Fibroblast of lung (primary cell): ENCODE measurements around the gene COL5A3. TPM values are rescaled to one million over a fixed set of nuclear protein-coding genes. Genes with fewer than 3 reads are reported as not detected.

ENCODE experiments used
- DNase-seq, 2 donors: peaks; one replicate each; pipeline versions ENCODE4 v3.0.0 to v3.0.0-alpha.2; 2010; ENCODE audit warnings: low read depth in 2 of 2
- H2AFZ ChIP-seq: 2 replicates; pipeline ENCODE4 v1.5.1; 2012; ENCODE audit warnings: low read length, control low read depth, inconsistent platforms
- H3K27ac ChIP-seq: 2 replicates; pipeline ENCODE4 v1.5.1; 2011; ENCODE audit warnings: low read length, control low read depth; ENCODE audit not compliant: insufficient read depth
- H3K27me3 ChIP-seq: 2 replicates; pipeline ENCODE4 v1.5.1; 2011; ENCODE audit warnings: mild to moderate bottlenecking, low read length; ENCODE audit not compliant: control insufficient read depth, insufficient read depth
- H3K36me3 ChIP-seq: 2 replicates; pipeline ENCODE4 v1.5.1; 2011; ENCODE audit warnings: low read length; ENCODE audit not compliant: control insufficient read depth, insufficient read depth
- H3K4me1 ChIP-seq: 2 replicates; pipeline ENCODE4 v1.5.1; 2011; ENCODE audit warnings: low read length; ENCODE audit not compliant: control insufficient read depth, insufficient read depth; ENCODE audit errors: extremely low read depth
- H3K4me2 ChIP-seq: 2 replicates; pipeline ENCODE4 v1.5.1; 2011; ENCODE audit warnings: low read length, control low read depth; ENCODE audit not compliant: insufficient read depth; ENCODE audit errors: extremely low read depth
- H3K4me3 ChIP-seq, 4 experiments: fragments of 200-600 bp in 1 of 4; sonication (generic) in 1 of 4; replicated peaks in 1 of 4; 2 replicates each; pipeline ENCODE4 v1.5.1; 2011 to 2016; ENCODE audit warnings: low read length in 4 of 4, low read depth in 3 of 4, mild to moderate bottlenecking in 3 of 4, control low read depth in 2 of 4, inconsistent platforms in 1 of 4, mixed read lengths in 1 of 4; ENCODE audit not compliant: insufficient read depth in 1 of 4; ENCODE audit errors: control extremely low read depth in 1 of 4
- H3K79me2 ChIP-seq: 2 replicates; pipeline ENCODE4 v1.5.1; 2012; ENCODE audit warnings: mild to moderate bottlenecking, low read length, inconsistent platforms; ENCODE audit not compliant: control insufficient read depth, insufficient read depth
- H3K9ac ChIP-seq: 2 replicates; pipeline ENCODE4 v1.5.1; 2011; ENCODE audit warnings: mild to moderate bottlenecking, low read length, control low read depth; ENCODE audit not compliant: insufficient read depth
- H3K9me3 ChIP-seq: 2 replicates; pipeline ENCODE4 v1.5.1; 2012; ENCODE audit warnings: low read depth, low read length; ENCODE audit not compliant: control insufficient read depth, insufficient read depth
- H4K20me1 ChIP-seq: 2 replicates; pipeline ENCODE4 v1.5.1; 2011; ENCODE audit warnings: low read length; ENCODE audit not compliant: control insufficient read depth, insufficient read depth; ENCODE audit errors: extremely low read depth
- EZH2 ChIP-seq: IDR thresholded peaks from 2 replicates; pipeline ENCODE4 v1.5.1; 2012; ENCODE audit warnings: low read length, control low read depth, mild to moderate bottlenecking; ENCODE audit errors: missing control alignments
- polyA plus RNA-seq, 2 donors: library from polyadenylated mRNA; depleted of rRNA in 1 of 2; stranded (reverse) in 1 of 2; unstranded in 1 of 2; fragments of >200 nt; gene quantifications; 2 replicates each; pipeline ENCODE4 v1.2.1, GENCODE V29; 2011 to 2012; ENCODE audit warnings: missing spikeins in 1 of 2
- total RNA-seq: library from RNA; depleted of rRNA; stranded (reverse); fragments of >200 nt; gene quantifications from 2 replicates; pipeline ENCODE4 v1.2.1, GENCODE V29; 2014
- TF ChIP-seq, protein P1 (sequence below), 2 donors: IDR thresholded peaks in 1 of 2; conservative IDR thresholded peaks in 1 of 2; 1 replicate in 1 of 2; 2 replicates in 1 of 2; pipeline ENCODE4 v1.5.1; 2011 to 2012; ENCODE audit warnings: low read length in 2 of 2, control low read depth in 1 of 2, inconsistent platforms in 1 of 2, low read depth in 1 of 2, mild to moderate bottlenecking in 1 of 2

The COL5A3 gene
- total and polyA plus RNA-seq, 2 donors (not counting 1 experiment from before 2014, with no cell fraction given): 1.2 to 33.7 TPM

DNA sequence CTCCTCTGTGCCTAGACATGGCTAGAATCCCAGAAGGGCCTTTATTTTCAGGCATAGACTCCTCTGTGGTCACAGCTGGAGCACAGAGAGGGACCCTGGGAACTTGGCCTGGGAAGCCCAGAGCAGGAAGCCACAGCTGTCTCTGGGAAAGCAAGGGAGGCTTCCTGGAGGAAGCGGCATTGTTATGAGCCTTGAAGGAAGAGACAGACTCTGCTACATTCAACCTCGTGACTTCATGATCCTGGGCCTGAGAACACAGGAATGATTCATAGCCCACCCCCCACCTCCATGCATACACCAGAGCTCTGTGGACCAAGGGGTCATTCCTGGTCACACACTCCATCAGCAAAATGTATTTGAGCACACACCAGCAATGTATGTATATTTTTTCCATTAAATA, 11.6 kb upstream of the COL5A3 start:
- H3K4me3 ChIP-seq: no peak overlapping the region
- no peak for DNase-seq
- H3K27ac ChIP-seq: no peak overlapping the region
- no peaks in the 10 kb centered on the region for H4K20me1 ChIP-seq
- H2AFZ ChIP-seq: no peak overlapping the region
- H3K9ac ChIP-seq: no peak overlapping the region
- no peak for TF ChIP-seq EZH2
- TF ChIP-seq, protein P1, sequence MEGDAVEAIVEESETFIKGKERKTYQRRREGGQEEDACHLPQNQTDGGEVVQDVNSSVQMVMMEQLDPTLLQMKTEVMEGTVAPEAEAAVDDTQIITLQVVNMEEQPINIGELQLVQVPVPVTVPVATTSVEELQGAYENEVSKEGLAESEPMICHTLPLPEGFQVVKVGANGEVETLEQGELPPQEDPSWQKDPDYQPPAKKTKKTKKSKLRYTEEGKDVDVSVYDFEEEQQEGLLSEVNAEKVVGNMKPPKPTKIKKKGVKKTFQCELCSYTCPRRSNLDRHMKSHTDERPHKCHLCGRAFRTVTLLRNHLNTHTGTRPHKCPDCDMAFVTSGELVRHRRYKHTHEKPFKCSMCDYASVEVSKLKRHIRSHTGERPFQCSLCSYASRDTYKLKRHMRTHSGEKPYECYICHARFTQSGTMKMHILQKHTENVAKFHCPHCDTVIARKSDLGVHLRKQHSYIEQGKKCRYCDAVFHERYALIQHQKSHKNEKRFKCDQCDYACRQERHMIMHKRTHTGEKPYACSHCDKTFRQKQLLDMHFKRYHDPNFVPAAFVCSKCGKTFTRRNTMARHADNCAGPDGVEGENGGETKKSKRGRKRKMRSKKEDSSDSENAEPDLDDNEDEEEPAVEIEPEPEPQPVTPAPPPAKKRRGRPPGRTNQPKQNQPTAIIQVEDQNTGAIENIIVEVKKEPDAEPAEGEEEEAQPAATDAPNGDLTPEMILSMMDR (conservative IDR thresholded peaks at IDR 0.05 in 1 of 2, IDR thresholded peaks at IDR 0.05 in 1 of 2; ENCODE audit: low read depth in 1 of 2, low read length in 2 of 2): no peak
- H3K4me2 ChIP-seq: no peak overlapping the region
- H3K79me2 ChIP-seq: no peaks in the 10 kb centered on the region
- H3K27me3 ChIP-seq: no peaks in the 10 kb centered on the region
- no peaks in the 10 kb centered on the region for H3K9me3 ChIP-seq
- H3K4me1 ChIP-seq: peaks cover 4% of the 10 kb centered on the region
- H3K36me3 ChIP-seq: no peaks in the 10 kb centered on the region

DNA sequence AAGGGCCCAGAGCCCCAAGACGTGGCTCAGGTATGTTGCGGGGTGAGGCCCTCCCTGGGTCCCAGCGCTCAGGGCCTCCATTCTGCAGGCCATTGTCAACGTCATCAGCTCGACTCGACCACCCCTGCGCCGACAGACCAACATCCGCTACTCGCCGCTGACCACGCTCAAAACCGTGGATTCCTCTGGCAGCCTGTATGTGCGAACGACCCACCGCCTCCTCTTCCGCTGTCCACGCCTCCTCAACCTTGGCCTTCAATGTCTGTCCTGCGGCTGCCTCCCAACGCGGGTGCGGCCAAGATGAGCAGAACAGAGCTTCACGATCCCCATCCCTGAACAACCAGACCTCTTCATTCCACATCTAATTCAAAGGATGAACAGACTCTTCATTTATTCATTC, 11.1 kb upstream of the COL5A3 start:
- no peak overlapping the region for H2AFZ ChIP-seq
- no peaks in the 10 kb centered on the region for H4K20me1 ChIP-seq
- TF ChIP-seq EZH2: no peak
- TF ChIP-seq, protein P1 (conservative IDR thresholded peaks at IDR 0.05 in 1 of 2, IDR thresholded peaks at IDR 0.05 in 1 of 2; ENCODE audit: low read depth in 1 of 2, low read length in 2 of 2): no peak

DNA sequence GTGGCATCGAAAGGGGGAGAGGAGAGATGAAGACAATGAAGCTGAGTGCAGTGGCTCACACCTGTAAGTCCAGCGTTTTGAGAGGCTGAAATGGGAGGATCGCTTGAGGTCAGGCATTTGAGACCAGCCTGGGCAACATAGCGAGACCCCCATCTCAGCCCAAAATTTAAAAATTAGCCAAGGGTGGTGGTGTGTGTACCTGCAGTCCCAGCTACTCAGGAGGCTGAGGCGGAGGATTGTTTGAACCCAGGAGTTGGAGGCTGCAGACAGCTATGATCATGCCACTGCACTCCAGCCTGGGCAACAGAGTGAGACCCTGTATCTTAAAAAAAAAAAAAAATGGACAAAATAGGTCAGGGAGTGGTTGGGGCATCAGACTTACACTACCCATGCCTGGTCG, 10.5 kb upstream of the COL5A3 start:
- H3K4me1 ChIP-seq: peaks cover 4% of the 10 kb centered on the region
- no peak for DNase-seq
- no peaks in the 10 kb centered on the region for H3K36me3 ChIP-seq
- no peaks in the 10 kb centered on the region for H4K20me1 ChIP-seq
- H3K27ac ChIP-seq: no peak overlapping the region
- H2AFZ ChIP-seq: no peak overlapping the region
- no peak overlapping the region for H3K4me2 ChIP-seq
- no peaks in the 10 kb centered on the region for H3K27me3 ChIP-seq
- H3K4me3 ChIP-seq: no peak overlapping the region
- no peaks in the 10 kb centered on the region for H3K9me3 ChIP-seq
- no peaks in the 10 kb centered on the region for H3K79me2 ChIP-seq
- H3K9ac ChIP-seq: no peak overlapping the region
- TF ChIP-seq, protein P1 (conservative IDR thresholded peaks at IDR 0.05 in 1 of 2, IDR thresholded peaks at IDR 0.05 in 1 of 2; ENCODE audit: low read depth in 1 of 2, low read length in 2 of 2): no peak
- no peak for TF ChIP-seq EZH2

More for the DNA sequence above, 11.1 kb upstream of the COL5A3 start:
- no peaks in the 10 kb centered on the region for H3K36me3 ChIP-seq
- H3K9me3 ChIP-seq: no peaks in the 10 kb centered on the region
- no peaks in the 10 kb centered on the region for H3K79me2 ChIP-seq
- peaks cover 4% of the 10 kb centered on the region for H3K4me1 ChIP-seq
- no peak overlapping the region for H3K4me3 ChIP-seq
- H3K27ac ChIP-seq: no peak overlapping the region
- no peak for DNase-seq
- no peaks in the 10 kb centered on the region for H3K27me3 ChIP-seq
- no peak overlapping the region for H3K9ac ChIP-seq
- H3K4me2 ChIP-seq: no peak overlapping the region
